A673 (cell line): ENCODE measurements around the gene SP7.

Experiments used
- EZH2 ChIP-seq: fragments of 200-600 bp; sonication (generic); IDR thresholded peaks from 2 replicates; pipeline ENCODE4 v1.6.1; 2017; ENCODE audit warnings: borderline replicate concordance, low read depth, mild to moderate bottlenecking, mixed read lengths, antibody characterized with exemption, low read length; ENCODE audit not compliant: poor library complexity, severe bottlenecking
- TF ChIP-seq, protein P1 (sequence below): fragments of 300-800, 200-600 bp; sonication (generic); conservative IDR thresholded peaks from 2 replicates; pipeline ENCODE4 v1.5.1; 2017; ENCODE audit warnings: low read depth, mild to moderate bottlenecking, antibody characterized with exemption, low read length, moderate library complexity, mixed read lengths

DNA sequence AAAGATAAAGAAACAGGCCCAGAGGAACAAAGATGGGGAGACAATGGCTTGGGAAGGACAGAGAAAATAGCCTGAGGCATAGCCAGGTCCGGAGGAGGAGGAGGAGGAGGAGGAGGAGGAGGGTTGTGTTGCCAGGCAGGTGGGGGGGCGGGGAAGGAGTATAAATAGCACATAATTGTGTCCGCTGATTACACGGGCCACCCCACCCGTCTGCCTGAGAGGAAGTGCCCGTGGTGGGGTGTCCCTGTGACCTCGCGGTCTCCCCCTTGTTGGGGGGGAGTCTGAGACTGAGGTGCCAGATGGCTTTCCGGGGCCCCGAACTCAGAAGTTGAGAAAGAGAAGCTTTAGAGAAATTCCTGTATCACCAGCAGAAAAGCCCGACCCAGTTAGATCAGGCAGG lies 1.9 kb upstream of the SP7 start:
- TF ChIP-seq, protein P1, sequence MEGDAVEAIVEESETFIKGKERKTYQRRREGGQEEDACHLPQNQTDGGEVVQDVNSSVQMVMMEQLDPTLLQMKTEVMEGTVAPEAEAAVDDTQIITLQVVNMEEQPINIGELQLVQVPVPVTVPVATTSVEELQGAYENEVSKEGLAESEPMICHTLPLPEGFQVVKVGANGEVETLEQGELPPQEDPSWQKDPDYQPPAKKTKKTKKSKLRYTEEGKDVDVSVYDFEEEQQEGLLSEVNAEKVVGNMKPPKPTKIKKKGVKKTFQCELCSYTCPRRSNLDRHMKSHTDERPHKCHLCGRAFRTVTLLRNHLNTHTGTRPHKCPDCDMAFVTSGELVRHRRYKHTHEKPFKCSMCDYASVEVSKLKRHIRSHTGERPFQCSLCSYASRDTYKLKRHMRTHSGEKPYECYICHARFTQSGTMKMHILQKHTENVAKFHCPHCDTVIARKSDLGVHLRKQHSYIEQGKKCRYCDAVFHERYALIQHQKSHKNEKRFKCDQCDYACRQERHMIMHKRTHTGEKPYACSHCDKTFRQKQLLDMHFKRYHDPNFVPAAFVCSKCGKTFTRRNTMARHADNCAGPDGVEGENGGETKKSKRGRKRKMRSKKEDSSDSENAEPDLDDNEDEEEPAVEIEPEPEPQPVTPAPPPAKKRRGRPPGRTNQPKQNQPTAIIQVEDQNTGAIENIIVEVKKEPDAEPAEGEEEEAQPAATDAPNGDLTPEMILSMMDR: no peak
- no peak for TF ChIP-seq EZH2
